ENCODE results near the gene NINL.

The NINL gene

GRCh38 chr20:25535762-25536161, 49.6 kb downstream of the NINL start:
- no peak for DNase-seq (ENCODE audit: low read depth in 1 of 2, low spot score in 1 of 2)
- no peak overlapping the region for H3K27ac ChIP-seq (replicated peaks)
- TF ChIP-seq REST (IDR thresholded peaks at IDR 0.05; ENCODE audit: insufficient replicate concordance, low read depth) (no peak), CTCF (IDR thresholded peaks at IDR 0.05; ENCODE audit: insufficient read depth, low read length) (no peak), POLR2AphosphoS5 (IDR thresholded peaks at IDR 0.05; ENCODE audit: low read depth) (no peak), SPI1 (IDR thresholded peaks at IDR 0.05; ENCODE audit: borderline replicate concordance, low read depth) (no peak), GABPA (IDR thresholded peaks at IDR 0.05; ENCODE audit: low read depth) (no peak)
- H3K4me3 ChIP-seq (replicated peaks; ENCODE audit: insufficient read depth, low read length): no peak overlapping the region
- H3K27me3 ChIP-seq (ENCODE audit: insufficient read depth, poor library complexity, severe bottlenecking): no peaks in the 10 kb centered on the region

- no peak overlapping the region for H3K27ac ChIP-seq (replicated peaks)
- H3K4me3 ChIP-seq (replicated peaks; ENCODE audit: insufficient read depth, low read length): no peak overlapping the region
- DNase-seq (ENCODE audit: low read depth in 1 of 2, low spot score in 1 of 2): no peak
- no peak for TF ChIP-seq POLR2AphosphoS5 (IDR thresholded peaks at IDR 0.05; ENCODE audit: low read depth)
- TF ChIP-seq REST (IDR thresholded peaks at IDR 0.05; ENCODE audit: insufficient replicate concordance, low read depth): no peak
- TF ChIP-seq SPI1 (IDR thresholded peaks at IDR 0.05; ENCODE audit: borderline replicate concordance, low read depth): no peak
- TF ChIP-seq CTCF (IDR thresholded peaks at IDR 0.05; ENCODE audit: insufficient read depth, low read length): no peak
- no peak for TF ChIP-seq GABPA (IDR thresholded peaks at IDR 0.05; ENCODE audit: low read depth)
- no peaks in the 10 kb centered on the region for H3K27me3 ChIP-seq (ENCODE audit: insufficient read depth, poor library complexity, severe bottlenecking)
Measured at GRCh38 chr20:25534845-25535244, 50.5 kb downstream of the NINL start.

- TF ChIP-seq CTCF (IDR thresholded peaks at IDR 0.05; ENCODE audit: insufficient read depth, low read length) (no peak), REST (IDR thresholded peaks at IDR 0.05; ENCODE audit: insufficient replicate concordance, low read depth) (no peak), GABPA (IDR thresholded peaks at IDR 0.05; ENCODE audit: low read depth) (no peak), POLR2AphosphoS5 (IDR thresholded peaks at IDR 0.05; ENCODE audit: low read depth) (no peak), SPI1 (IDR thresholded peaks at IDR 0.05; ENCODE audit: borderline replicate concordance, low read depth) (no peak)
- no peak overlapping the region for H3K27ac ChIP-seq (replicated peaks)
- no peak for DNase-seq (ENCODE audit: low read depth in 1 of 2, low spot score in 1 of 2)
- no peaks in the 10 kb centered on the region for H3K27me3 ChIP-seq (ENCODE audit: insufficient read depth, poor library complexity, severe bottlenecking)
- no peak overlapping the region for H3K4me3 ChIP-seq (replicated peaks; ENCODE audit: insufficient read depth, low read length)
Measured at GRCh38 chr20:25533920-25534700, 51.2 kb downstream of the NINL start.

All from HL-60 (cell line).